GM23248 (cell line): ENCODE measurements around the gene RCC2.
"Not testable (repeated sequence)": the region's sequence is repeated elsewhere in the genome, so short reads cannot be mapped to it uniquely, and the experiment has no call there.

Experiments
- EZH2 ChIP-seq: fragments of 200-600 bp; sonication (generic); IDR thresholded peaks from 2 replicates; pipeline ENCODE4 v1.6.1; 2018; ENCODE audit warnings: antibody characterized with exemption, mild to moderate bottlenecking; ENCODE audit not compliant: insufficient read depth, poor library complexity, severe bottlenecking
- EZH2phosphoT487 ChIP-seq: fragments of 200-600 bp; sonication (generic); IDR thresholded peaks from 2 replicates; pipeline ENCODE4 v1.6.1; 2018; ENCODE audit warnings: antibody characterized with exemption, moderate library complexity, mild to moderate bottlenecking, low read depth; ENCODE audit not compliant: insufficient read depth

DNA sequence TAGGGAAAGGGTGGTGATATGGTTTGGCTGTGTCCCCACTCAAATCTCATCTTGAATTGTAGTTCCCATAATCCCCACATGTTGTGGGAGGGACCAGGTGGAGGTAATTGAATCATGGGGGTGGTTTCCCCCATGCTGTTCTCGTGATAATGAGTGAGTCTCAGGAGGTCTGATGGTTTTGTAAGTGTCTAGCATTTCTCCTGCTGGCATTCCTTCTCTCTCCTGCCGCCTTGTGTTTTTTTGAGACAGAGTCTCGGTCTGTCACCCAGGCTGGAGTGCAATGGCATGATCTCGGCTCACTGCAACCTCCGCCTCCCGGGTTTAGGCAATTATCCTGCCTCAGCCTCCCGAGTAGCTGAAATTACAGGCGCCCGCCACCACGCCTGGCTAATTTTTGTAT, 42.5 kb upstream of the RCC2 start:
- not testable (repeated sequence) for TF ChIP-seq EZH2, EZH2phosphoT487
